ENCODE data around the gene CD3D.

DNA sequence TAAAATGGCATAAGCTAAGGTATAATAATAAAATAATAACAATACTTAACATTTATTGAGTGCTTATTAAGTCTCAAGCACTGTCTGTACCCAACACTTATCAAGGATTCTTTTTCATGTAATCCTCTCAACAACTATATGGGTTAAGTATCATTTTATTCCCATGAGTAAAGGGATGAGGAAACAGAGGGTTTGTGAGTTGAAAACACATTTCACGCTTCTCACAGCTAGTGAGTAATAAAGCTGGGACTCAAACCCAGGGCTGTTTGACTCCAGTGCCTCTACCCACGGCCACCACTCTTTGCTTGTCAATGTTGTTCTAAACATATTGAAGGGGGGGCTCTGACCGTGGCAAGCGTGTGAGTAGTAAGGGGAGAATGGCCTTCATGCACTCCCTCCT, 29.3 kb downstream of the CD3D start:
- TF ChIP-seq, protein P1, sequence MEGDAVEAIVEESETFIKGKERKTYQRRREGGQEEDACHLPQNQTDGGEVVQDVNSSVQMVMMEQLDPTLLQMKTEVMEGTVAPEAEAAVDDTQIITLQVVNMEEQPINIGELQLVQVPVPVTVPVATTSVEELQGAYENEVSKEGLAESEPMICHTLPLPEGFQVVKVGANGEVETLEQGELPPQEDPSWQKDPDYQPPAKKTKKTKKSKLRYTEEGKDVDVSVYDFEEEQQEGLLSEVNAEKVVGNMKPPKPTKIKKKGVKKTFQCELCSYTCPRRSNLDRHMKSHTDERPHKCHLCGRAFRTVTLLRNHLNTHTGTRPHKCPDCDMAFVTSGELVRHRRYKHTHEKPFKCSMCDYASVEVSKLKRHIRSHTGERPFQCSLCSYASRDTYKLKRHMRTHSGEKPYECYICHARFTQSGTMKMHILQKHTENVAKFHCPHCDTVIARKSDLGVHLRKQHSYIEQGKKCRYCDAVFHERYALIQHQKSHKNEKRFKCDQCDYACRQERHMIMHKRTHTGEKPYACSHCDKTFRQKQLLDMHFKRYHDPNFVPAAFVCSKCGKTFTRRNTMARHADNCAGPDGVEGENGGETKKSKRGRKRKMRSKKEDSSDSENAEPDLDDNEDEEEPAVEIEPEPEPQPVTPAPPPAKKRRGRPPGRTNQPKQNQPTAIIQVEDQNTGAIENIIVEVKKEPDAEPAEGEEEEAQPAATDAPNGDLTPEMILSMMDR (IDR thresholded peaks at IDR 0.05; ENCODE audit: low read depth, low read length): no peak
- no peak for TF ChIP-seq EZH2phosphoT487 (IDR thresholded peaks at IDR 0.05; ENCODE audit: low read depth)
